ENCODE data around the gene SLC24A4.

SLC24A4 gene

DNA sequence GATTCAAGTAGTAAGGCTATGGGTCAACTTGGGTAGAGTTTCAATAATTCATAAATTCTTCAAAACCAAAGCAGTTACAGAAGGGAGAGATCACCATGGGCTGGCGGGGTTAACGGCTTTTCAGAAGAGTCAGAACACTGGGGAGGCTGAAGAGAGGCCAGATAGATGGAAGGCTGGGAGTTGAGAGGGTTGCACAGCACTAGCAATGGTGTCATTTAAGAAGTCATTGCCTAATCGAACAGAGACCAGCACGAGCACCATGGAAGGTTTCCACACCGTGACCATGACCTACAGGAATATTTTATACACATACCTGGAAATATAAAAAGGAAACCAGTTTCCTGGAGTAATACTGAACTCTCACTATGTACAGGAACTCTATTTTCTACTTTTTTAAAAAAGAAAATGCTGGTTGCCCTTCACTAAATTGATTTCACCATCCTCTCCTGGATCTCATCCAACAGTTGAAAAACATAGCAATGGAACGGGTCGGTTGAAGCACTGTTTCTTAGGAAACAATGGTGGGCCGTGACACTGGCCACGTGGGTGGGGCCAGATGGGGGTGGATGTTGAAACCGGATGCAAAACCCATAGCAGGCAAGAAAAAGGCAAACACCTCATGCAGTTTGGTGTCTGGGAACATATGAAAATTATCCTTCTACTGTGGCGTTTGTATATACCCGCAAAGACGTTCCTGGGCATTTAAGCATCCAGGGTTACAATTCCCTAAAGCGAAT is 152.7 kb downstream of the SLC24A4 start:
- DNase-seq (ENCODE audit: low read depth): no peak

DNA sequence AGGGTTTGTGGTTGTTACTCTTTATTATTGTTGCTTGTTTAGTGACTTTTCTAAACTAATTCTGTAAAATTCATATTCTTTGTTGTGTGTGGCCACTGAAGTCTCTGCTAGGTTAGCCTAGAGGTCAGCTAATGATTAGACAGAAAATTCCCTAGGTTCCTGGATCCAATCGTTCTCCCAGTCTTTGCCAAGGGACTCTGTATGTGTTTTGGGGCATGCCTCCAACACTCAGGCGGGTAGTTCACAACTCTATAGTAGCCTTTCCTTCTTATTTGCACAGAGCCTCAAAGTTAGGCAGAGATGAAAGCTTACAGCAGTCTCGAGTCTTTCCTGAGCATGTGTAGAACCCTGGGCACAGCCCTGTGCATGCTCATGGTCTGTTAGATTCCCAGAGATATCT is 157.9 kb downstream of the SLC24A4 start:
- DNase-seq (ENCODE audit: low read depth): no peak

DNA sequence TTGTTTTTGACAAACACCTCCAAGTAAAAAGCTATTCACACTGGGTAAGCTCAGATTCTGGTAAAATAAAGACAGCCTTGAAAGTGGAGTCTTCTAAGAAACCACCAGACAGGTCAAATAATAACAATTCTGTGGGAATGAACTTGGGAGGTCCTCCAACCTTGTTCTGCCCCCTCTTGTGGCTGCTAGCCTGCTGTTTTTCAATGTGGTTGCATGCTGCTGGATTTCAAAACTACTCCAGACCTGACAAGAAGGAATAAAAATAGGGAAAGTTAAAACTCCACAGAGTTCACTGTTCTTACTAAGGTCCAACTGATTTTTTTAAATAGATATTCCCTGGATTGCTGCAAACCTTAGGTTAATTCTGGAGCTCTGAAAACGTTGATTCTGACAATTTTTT is 158.4 kb downstream of the SLC24A4 start:
- DNase-seq (ENCODE audit: low read depth): no peak

DNA sequence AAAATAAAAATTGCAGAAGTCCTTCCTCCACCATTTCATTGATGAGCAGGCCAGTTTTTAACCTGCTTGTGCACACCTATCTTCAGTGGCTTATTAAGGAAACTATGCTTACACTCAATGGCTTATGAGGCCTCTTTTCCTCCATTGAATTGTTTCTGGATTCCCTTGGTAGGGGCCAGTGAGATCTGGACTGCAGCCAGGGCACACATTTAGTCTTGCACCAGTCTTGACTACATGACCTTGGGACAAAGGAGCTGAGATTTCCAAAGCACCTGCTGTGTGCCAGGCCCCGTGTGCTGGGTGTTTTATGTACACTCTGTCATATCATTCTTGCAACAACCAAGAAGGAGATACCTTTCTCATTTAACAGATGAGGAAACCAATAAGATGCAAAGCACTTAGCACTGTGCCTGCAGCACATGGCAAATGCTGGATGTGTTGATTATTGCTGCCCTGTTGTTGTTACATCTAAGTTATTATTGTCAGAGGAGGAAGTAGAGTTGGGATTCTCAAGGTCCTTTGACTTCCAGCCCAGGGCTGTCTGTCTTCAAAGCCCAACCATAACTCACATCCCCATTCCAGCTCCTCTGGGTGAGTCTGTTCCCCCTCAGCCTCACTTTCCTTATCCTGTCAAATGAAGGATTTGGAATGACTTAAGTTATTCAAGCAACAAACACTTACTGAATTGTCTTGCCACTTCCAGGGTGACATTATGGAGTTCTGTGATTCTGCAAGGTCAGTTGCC is 159.0 kb downstream of the SLC24A4 start:
- no peak for DNase-seq (ENCODE audit: low read depth)

DNA sequence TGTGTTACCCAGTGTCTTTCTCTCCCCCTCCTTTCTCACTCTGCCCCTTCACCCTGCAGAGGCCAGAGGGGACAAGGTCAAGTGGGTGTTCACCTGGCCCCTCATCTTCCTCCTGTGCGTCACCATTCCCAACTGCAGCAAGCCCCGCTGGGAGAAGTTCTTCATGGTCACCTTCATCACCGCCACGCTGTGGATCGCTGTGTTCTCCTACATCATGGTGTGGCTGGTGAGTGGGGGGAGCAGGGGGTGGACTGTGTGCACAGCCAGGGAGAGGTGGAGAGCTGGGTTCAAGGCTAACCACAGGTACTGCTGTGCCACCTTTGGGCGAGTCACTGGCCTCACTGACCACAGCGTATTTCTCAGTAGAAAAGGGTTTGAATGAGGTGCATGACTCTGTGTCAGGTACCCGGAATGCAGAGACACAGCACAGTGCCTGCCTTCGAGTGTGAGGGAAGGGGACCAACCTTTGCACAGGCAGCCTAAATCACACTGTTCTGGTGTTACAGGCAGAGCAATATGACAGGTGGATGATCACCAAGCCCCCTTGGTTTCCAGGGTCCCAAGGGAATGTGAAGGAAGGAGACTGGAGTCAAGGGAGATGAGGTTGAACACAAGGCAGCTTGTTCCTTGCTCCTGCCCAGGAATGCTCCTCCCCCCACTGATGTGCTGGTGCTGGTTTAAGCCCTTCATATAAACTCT is 159.8 kb downstream of the SLC24A4 start:
- no peak for DNase-seq (ENCODE audit: low read depth)

DNA sequence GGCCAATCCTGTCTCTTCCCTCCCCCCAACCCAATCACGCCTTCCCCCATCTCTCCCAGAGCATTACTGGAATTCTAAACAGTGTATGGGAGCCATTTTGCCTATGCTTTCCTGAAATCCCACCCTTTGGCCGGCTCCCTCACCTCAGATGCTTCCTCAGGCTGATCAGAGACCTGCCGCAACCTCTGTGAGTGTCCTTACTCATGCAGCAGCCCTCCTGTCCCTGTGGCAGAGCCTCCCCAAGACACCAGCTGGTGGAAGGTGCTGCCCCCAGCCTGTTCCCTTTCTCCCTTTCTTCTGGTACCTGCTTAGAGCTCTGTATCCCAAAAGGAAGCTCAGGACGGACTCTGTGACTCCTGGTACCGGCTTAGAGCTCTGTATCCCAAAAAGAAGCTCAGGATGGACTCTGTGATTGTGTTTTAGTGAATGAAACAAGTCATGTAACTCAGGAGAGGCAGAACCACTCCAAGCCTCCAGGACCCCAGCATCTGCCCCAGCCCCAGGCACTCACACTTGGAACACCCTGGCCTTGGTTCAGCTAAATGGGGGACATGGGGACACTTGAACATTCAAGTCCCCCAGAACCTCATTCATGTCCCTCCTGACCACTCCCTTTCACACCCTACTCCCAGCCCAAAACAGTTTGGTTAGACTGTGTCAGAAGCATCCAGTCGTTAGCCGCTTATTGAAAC is 161.3 kb downstream of the SLC24A4 start:
- no peak for DNase-seq (ENCODE audit: low read depth)

DNA sequence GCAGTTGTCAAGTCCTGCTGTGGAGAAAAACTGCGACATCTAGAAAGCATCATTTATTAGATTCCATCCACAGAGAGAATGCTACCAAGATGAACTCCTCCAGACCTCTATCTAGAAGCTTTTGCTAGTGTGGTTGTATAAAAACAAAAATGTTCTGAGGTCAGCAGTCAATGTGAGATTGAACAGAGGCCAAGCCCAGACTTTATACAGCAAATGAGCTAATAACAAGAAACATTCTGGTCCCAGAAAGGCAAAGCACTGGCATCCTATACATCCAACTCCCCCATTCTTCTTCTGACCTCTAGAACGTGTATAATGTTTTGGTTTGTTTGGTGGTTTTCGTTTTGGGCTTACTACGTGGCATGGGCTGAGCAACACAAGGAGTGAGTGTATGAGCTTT is 163.9 kb downstream of the SLC24A4 start:
- DNase-seq (ENCODE audit: low read depth): no peak

DNA sequence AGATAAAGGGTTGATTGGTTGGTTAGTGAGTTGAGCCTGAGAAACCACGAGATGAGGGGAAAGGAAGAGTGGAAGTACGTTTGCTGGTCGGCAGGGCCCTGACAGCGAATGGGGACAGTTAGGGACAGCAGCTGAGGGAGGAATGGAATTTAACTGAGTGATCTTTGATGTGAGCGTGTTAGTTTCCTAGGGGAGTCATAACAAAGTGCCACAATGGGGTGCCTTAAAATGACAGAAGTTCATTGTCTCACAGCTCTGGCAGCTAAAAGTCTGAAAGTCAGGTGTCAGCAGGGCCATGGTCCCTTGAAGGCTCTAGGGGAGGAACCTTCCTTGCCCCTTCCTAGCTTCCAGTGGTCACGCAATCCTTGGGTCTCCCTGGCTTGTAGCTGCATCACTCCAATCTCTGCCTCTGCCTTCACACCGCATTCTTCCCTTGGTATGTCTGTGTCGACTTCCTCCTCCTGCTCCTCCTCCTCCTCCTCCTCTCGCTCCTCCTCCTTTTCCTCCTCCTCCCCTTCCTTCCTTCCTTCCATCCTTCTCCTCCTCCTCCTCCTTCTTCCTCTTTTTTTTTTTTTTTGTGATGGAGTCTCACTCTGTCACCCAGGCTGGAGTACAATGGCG is 164.7 kb downstream of the SLC24A4 start:
- DNase-seq (ENCODE audit: low read depth): no peak

DNA sequence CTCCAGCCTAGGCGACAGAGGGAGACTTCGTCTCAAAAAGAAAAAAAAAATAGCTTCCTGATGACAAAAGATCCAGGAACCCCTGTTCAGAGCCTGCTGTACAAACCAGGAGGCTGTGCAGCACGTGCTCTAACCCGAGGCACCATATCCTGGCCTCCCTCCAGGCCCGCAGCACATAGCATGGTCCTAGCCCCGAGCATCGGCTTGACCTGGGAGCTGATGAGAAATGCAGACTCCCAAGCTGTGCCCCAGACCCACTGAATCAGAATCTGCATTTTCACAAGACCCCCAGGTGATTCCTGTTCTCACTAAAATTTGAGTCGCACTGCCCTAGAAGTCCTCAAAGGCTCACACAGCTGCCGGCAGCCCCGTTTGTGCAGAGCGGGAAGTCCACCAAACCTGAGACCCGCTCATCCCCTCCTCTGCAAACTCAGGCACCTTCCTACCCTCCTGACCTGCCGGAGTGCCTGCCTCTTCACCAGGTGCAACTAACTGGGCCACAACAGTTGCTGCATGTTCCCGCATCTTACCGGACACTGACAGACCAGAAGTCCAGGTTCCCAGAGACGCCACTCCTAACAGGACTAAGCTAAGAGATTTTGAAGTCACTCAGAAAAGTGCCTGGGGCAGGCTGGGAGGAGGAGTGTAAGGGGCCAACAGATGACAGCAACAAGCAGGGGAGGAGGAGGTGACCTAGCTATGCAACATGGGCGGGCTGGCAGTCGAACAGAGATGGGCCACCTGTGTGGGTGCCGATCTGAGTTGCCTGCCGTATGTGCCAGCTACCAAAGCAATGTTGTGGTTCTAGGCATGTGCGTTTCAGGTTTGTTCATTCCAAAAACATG is 166.7 kb downstream of the SLC24A4 start:
- no peak for DNase-seq (ENCODE audit: low read depth)

DNA sequence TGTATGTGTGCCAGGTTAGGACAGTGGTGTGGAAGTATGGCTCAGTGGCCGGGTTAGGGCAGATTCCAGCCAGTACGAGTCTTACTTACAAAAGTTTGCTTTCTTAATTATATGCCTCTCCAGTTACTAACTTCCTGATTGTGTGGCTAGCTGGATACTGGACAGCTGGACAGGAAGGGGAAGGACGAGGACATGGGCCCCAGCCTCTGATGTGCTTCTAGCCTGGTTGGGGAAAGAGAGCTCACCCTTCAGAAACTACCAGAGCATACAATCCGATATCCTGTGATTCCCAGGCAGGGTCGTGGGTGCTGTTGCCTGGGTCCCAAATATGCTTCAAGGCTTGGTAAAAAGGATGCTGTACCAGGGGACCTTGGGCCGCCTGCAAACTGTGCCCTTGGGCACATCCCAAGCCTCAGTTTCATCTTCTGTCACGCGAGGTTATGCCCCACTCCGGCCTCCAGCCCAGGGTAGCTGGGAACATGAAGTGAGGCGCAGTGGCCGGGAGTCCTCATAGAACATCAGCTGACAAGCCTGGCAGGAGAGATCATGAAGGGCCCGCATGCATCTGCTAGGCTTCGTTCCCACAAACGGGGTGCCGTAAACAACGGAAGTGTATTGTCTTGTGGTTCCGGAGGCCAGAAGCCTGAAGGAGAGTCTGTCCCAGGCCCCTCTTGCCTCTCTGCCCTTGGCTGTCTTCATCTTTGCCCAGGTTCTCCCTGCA is 167.4 kb downstream of the SLC24A4 start:
- DNase-seq (ENCODE audit: low read depth): no peak

DNA sequence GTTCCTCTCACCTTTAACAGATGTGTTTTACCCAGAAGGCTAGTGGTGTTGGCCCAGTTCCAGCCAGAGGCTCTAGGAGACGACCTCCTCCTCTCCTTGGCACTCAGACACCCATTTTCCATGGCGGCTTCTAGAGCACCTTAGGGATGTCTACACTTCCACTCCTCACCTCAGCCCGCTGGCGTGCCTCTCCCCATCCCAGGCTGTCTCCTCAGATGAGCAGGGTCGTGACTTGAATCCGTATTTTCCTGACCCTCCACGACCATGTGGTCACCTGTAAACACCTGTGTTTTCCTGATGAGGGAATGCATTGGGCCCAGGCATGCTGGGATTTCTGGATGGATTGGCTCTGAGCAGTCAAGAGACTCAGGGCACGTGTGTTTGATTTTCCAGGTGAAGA is 168.8 kb downstream of the SLC24A4 start:
- DNase-seq (ENCODE audit: low read depth): no peak

DNA sequence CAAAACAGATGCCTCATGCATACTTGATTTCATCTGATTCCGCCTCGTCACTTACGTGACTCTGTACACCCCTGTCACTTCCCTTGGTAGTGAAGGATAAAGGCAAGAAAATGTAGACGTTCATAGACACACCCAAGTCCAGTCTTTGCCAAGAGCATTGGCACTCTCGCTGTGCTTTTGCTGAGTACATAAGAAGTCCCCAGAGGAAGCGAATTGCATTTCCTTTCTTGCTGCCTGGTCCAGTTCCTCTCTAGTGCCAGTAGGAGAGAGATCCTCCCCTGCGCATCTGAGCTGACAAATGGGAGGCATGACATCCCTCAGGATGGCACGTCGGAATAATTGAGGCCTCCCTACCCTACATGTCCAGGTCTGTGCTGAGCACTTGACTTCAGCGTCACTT is 169.3 kb downstream of the SLC24A4 start:
- DNase-seq (ENCODE audit: low read depth): no peak

DNA sequence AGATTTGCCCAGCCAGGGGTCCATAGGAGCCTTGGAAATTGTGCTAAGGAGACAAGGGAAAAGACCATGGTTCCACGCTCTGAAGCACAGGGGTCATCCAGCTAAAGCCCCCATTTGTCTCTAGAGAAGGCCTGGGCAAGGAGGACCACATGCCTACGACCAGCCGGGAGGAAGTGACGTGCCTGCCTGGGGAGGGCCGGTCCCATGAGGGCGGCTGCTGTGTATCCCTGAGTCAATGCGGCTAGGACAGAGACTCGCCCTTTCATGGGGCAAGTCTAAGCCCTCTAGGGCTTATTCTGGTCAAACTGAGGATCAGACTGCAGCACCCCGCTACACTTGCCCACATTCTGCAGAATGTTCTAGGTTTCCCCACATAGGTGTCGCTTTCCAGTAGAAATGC is 170.1 kb downstream of the SLC24A4 start:
- no peak for DNase-seq (ENCODE audit: low read depth)

DNA sequence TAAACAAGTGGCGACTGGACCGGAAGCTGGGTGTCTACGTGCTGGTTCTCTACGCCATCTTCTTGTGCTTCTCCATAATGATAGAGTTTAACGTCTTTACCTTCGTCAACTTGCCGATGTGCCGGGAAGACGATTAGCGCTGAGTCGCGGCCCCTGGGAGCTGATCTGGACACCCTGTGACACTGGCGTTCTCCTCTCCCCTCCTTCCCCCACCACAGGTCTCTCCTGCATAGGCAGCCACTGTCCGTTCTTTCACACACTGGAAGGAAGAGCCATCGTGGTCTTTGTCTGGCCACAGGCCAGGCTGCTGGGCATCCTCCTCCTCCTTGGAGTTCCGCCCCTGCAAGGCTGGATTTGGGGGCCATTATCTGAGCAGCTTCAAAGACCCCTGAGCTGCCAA is 170.5 kb downstream of the SLC24A4 start:
- DNase-seq (ENCODE audit: low read depth): no peak

DNA sequence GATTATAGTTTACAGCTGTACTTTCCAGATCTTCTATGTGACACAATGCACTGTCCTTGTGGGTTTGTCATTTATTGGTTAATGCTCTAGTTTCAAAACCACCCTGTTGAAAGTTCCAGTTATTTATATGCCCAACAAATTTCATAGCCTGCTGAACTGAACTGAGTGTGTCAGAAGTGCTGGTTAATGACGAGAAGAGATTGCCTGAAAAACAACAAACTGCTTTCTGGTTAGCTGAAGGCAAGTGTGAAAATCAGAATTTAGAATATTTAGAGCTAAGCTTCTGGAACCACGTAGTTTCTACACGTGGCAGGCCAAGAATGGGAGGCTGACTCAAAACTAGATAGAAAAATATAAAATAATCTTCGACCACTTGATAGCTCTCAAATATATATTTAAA is 171.5 kb downstream of the SLC24A4 start:
- DNase-seq (ENCODE audit: low read depth): no peak

DNA sequence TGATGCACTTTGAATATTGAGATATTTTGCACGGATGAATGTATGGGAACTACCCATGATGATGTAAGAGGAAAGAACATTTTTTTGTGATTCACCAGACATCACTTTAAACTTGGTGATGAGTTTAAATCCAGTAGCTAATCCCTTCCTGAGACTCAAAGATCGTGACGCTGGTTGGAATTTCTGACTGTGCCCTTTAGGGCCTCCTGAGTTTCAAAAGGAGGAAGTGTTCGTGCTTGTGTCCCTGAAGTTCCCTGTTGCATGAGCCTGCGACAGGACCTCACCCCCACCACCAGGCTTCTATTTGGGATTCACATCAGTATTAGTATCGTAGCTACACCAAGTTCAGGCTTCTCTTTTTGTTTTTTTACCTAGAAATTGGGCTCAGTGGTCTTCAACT is 172.1 kb downstream of the SLC24A4 start:
- no peak for DNase-seq (ENCODE audit: low read depth)

DNA sequence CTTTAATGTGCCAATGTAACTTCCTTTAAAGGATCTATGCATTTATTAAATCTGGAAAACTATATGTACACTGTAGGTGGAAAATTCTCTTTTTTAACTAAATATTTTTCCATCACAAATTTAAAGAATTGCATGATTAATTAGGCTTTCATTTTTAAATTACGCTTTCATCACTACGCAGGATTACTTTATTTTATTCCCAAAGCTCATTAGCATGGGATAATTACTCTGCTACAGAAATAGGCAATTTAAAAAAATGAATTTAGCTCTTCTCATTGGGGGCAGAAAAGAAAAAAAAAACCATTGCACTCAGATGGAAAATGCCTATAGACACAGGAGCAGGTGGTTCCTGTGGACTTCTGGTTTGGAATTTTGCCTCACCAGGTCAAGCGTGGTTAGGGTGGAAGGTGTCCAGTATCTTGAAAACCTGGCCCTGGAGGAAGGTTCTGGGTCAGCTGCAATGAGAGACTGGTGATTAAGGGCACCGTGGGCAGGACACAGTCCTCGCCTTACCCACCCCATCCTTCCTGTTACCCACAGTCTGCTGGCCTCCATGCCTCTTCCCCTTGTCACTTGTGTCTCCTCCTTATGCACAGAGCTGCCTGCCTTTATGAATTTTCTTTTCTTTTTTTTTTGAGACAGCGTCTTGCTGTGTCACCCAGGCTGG is 173.4 kb downstream of the SLC24A4 start:
- DNase-seq (ENCODE audit: low read depth): no peak

DNA sequence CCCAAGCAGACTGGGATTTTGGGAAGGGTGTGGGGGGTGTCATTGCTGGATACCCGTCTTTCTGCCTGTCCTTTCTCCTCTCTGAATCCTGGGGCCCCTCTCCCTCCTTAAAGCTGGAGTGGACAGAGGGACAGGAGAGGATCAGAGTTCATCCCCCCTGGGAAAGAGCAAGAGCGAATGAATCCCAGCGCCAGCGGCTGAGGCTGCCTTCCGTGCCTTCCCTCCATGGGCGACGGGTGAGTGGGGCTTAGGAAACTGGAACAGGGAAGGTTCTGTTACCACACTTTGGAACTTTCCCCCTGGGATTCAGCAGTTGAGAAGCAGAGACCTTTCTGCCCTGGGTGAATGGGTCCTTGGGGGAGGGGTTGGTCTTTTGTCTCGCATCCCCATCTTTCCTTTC is 174.4 kb downstream of the SLC24A4 start:
- no peak for DNase-seq (ENCODE audit: low read depth)

DNA sequence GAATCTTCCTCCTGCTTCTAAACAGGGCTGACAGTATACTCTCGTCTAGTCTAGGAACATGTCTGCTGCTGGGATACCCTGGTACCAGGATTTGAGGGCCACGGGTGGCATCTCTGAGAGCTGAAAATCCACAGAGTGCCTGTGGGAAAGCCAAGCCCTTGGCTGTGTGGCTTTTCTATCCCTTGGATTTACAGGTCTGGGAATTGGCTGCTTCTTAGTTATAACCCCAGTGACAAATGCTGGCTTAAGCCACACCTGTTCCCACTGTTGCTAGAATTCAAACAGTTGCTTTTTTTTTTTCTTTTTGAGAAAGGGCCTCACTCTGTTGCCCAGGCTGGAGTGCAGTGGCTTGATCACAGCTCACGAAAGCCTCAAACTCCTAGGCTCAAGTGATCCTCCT is 176.3 kb downstream of the SLC24A4 start:
- no peak for DNase-seq (ENCODE audit: low read depth)

DNA sequence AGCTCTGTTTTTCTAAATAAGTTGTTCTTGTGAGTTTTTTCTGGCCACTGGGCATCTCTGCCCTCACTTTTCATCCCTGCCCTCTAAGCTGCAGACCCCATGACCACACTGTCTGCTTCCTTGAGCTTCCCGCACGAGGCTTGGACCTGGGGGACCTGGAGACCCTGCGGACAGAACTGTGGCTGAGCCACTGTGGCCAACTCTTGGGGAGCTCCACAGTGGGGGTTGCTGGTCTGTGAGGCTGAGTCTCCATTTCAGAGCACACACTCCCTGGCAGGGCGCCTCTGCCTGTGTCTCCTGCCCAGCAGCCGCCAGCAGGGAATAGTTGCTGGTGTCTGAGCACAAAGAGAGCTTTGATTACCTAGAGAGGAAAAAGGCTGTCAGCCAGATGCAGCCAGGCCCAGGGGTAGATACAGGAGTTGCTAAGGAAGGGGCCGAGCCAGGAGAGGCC is 177.6 kb downstream of the SLC24A4 start:
- DNase-seq (ENCODE audit: low read depth): no peak

Measured in stimulated activated CD8-positive, alpha-beta memory T cell treated with anti-CD3 and anti-CD28 coated beads, Interleukin-15, amount 100 ng/mL, for 1 hour (primary cell).